Prostate gland (tissue), 2 donors: ENCODE measurements around the gene BCAS2.

Source experiments
- CTCF ChIP-seq, 4 experiments: fragments of 200-600 bp in 2 of 4; fragments of 450-650 bp in 2 of 4; sonication (generic) in 2 of 4; IDR thresholded peaks; 1 replicate in 3 of 4; 2 replicates in 1 of 4; pipeline ENCODE4 v1.5.1; 2016 to 2019; ENCODE audit warnings: antibody characterized with exemption in 4 of 4, mild to moderate bottlenecking in 2 of 4, moderate library complexity in 2 of 4
- POLR2AphosphoS5 ChIP-seq: sonication (generic); formaldehyde crosslinking; IDR thresholded peaks from one replicate; pipeline ENCODE4 v1.6.1; 2017; ENCODE audit warnings: antibody characterized with exemption

- TF ChIP-seq CTCF (IDR thresholded peaks at IDR 0.05) = no peak
- TF ChIP-seq POLR2AphosphoS5 = no peak
These were observed 59.8 kb downstream of the BCAS2 start for GRCh38 chr1:114521396-114522263.
